Adipocyte (in vitro differentiated cells): Measurements from ENCODE around the gene PSEN2.
"Not testable (repeated sequence)": the region's sequence is repeated elsewhere in the genome, so short reads cannot be mapped to it uniquely, and the experiment has no call there.

Source experiments
- DNase-seq: peaks from one replicate; pipeline ENCODE4 v3.0.0-alpha.2; 2015; ENCODE audit warnings: low read depth
- H3K27me3 ChIP-seq: replicated peaks from 2 replicates; pipeline ENCODE4 v1.7.0; 2013; ENCODE audit warnings: mild to moderate bottlenecking, low read length, moderate library complexity; ENCODE audit not compliant: control insufficient read depth, insufficient read depth
- H3K36me3 ChIP-seq: 2 replicates; pipeline ENCODE4 v1.7.0; 2013; ENCODE audit warnings: low read length, mild to moderate bottlenecking, moderate library complexity; ENCODE audit not compliant: control insufficient read depth, insufficient read depth, severe bottlenecking
- H3K4me1 ChIP-seq: 2 replicates; pipeline ENCODE4 v1.7.0; 2013; ENCODE audit warnings: mild to moderate bottlenecking, low read length, moderate library complexity; ENCODE audit not compliant: control insufficient read depth, insufficient read depth
- H3K4me3 ChIP-seq: 2 replicates; pipeline ENCODE4 v1.7.0; 2013; ENCODE audit warnings: mild to moderate bottlenecking, low read length, moderate library complexity
- H3K9ac ChIP-seq: 2 replicates; pipeline ENCODE4 v1.7.0; 2013; ENCODE audit warnings: mild to moderate bottlenecking, low read length, moderate library complexity
- H3K9me3 ChIP-seq: 2 replicates; pipeline ENCODE4 v1.7.0; 2013; ENCODE audit warnings: mild to moderate bottlenecking, low read length, moderate library complexity; ENCODE audit not compliant: control insufficient read depth

The PSEN2 gene

GRCh38 chr1:226831953-226832352, 38.5 kb upstream of the PSEN2 start:
- Histone ChIP-seq H3K4me3 (no peak overlapping the region), H3K4me1 (peaks cover 10% of the 10 kb centered on the region), H3K27me3 (no peaks in the 10 kb centered on the region), H3K9me3 (peaks cover 4% of the 10 kb centered on the region), H3K9ac (no peak overlapping the region), H3K36me3 (no peaks in the 10 kb centered on the region)
- DNase-seq, result no peak

- DNase-seq, result no peak
- peaks cover 4% of the 10 kb centered on the region for H3K9me3 ChIP-seq
- no peak overlapping the region for H3K4me3 ChIP-seq
- H3K4me1 ChIP-seq, result peaks cover 4% of the 10 kb centered on the region
- no peaks in the 10 kb centered on the region for H3K36me3 ChIP-seq
- H3K9ac ChIP-seq, result no peak overlapping the region
- no peaks in the 10 kb centered on the region for H3K27me3 ChIP-seq
These were observed 37.8 kb upstream of the PSEN2 start for GRCh38 chr1:226832613-226833012.

- not testable (repeated sequence) for H3K9me3 ChIP-seq, H3K27me3 ChIP-seq, H3K36me3 ChIP-seq, H3K4me1 ChIP-seq, H3K4me3 ChIP-seq, H3K9ac ChIP-seq, DNase-seq
These were observed 36.2 kb upstream of the PSEN2 start for GRCh38 chr1:226834179-226834578.

- not testable (repeated sequence) for H3K4me3 ChIP-seq, H3K9ac ChIP-seq, H3K27me3 ChIP-seq, DNase-seq, H3K36me3 ChIP-seq, H3K9me3 ChIP-seq, H3K4me1 ChIP-seq
These were observed 35.0 kb upstream of the PSEN2 start for GRCh38 chr1:226835396-226835795.

GRCh38 chr1:226837966-226838365, 32.5 kb upstream of the PSEN2 start:
- DNase-seq, H3K9ac ChIP-seq, H3K27me3 ChIP-seq, H3K9me3 ChIP-seq, H3K4me3 ChIP-seq, H3K36me3 ChIP-seq, H3K4me1 ChIP-seq: not testable (repeated sequence)

- no peaks in the 10 kb centered on the region for H3K36me3 ChIP-seq
- H3K27me3 ChIP-seq, result no peaks in the 10 kb centered on the region
- peaks cover 4% of the 10 kb centered on the region for H3K9me3 ChIP-seq
- DNase-seq, result no peak
- H3K9ac ChIP-seq, result no peak overlapping the region
- H3K4me3 ChIP-seq, result no peak overlapping the region
- H3K4me1 ChIP-seq, result no peaks in the 10 kb centered on the region
These were observed 32.0 kb upstream of the PSEN2 start for GRCh38 chr1:226838456-226838855.

- Histone ChIP-seq H3K4me3 (no peak overlapping the region), H3K36me3 (no peaks in the 10 kb centered on the region), H3K9ac (no peak overlapping the region), H3K4me1 (no peaks in the 10 kb centered on the region), H3K9me3 (peaks cover 6% of the 10 kb centered on the region), H3K27me3 (no peaks in the 10 kb centered on the region)
- DNase-seq, result no peak
These were observed 24.8 kb upstream of the PSEN2 start for GRCh38 chr1:226845624-226846023.

GRCh38 chr1:226846786-226847185, 23.6 kb upstream of the PSEN2 start:
- Histone ChIP-seq H3K9ac (no peak overlapping the region), H3K27me3 (no peaks in the 10 kb centered on the region), H3K36me3 (no peaks in the 10 kb centered on the region), H3K4me3 (no peak overlapping the region), H3K9me3 (peaks cover 6% of the 10 kb centered on the region), H3K4me1 (no peaks in the 10 kb centered on the region)
- DNase-seq, result peak; percentile 16

- H3K4me1 ChIP-seq, DNase-seq, H3K4me3 ChIP-seq, H3K9ac ChIP-seq, H3K27me3 ChIP-seq, H3K36me3 ChIP-seq, H3K9me3 ChIP-seq: not testable (repeated sequence)
These were observed 15.9 kb upstream of the PSEN2 start for GRCh38 chr1:226854548-226854947.

- Histone ChIP-seq H3K9ac (no peak overlapping the region), H3K36me3 (no peaks in the 10 kb centered on the region), H3K27me3 (no peaks in the 10 kb centered on the region), H3K4me1 (peaks cover 11% of the 10 kb centered on the region), H3K4me3 (no peak overlapping the region), H3K9me3 (no peaks in the 10 kb centered on the region)
- DNase-seq, result peak; percentile 51
These were observed 7.5 kb upstream of the PSEN2 start for GRCh38 chr1:226862890-226863289.

- Histone ChIP-seq H3K27me3 (no peaks in the 10 kb centered on the region), H3K4me3 (no peak overlapping the region), H3K36me3 (no peaks in the 10 kb centered on the region), H3K4me1 (peaks cover 11% of the 10 kb centered on the region), H3K9me3 (no peaks in the 10 kb centered on the region), H3K9ac (no peak overlapping the region)
- DNase-seq, result peak; percentile 34
These were observed 7.0 kb upstream of the PSEN2 start for GRCh38 chr1:226863446-226863845.

GRCh38 chr1:226864311-226864710, 6.1 kb upstream of the PSEN2 start:
- no peak for DNase-seq
- H3K9ac ChIP-seq, result no peak overlapping the region
- H3K4me3 ChIP-seq, result no peak overlapping the region
- no peaks in the 10 kb centered on the region for H3K36me3 ChIP-seq
- no peaks in the 10 kb centered on the region for H3K9me3 ChIP-seq
- no peaks in the 10 kb centered on the region for H3K27me3 ChIP-seq
- peaks cover 11% of the 10 kb centered on the region for H3K4me1 ChIP-seq
